ENCODE data around the gene HNRNPLL. TPM values are rescaled to one million over a fixed set of nuclear protein-coding genes. Genes with fewer than 3 reads are reported as not detected.

Gene HNRNPLL
- total RNA-seq, 3 donors from 2014 or later (not counting 1 experiment from before 2014, with no cell fraction given), result 7.3 to 18.4 (median 8.8) TPM

DNA sequence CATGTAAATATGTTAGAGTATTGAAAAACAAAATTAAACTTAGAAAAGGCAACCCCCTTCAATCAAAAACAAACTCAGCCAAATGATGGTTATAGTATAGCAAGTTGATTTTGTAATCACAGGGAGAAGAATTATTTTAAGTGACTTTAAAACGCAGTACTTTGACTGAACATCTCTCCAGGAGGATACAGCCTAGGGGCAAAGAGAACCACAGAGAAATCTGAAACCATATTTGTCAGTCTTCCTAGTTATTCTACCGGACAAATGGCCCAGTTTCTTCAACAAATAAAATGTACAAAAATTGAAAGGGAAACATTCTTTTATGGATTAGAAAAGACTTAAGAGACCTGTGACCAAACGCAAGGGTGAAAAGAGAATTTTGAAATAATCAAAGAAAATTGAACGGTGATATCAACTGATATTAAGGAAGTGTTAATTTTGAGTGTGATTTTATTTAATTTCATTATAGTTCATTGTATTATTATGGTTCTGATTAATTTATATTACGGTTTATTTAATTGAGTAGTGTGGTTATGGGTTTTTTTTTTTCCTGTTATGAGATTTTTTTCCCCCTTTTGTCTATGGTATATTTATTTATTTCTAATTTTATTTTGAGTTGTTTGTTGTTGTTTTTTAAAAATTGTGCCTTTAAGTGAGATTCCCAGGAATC is 75.3 kb downstream of the HNRNPLL start:
- ATAC-seq, result no peak
- no peak for DNase-seq
- no peak overlapping the region for H3K4me3 Mint-ChIP-seq
- Histone ChIP-seq H3K27ac (ENCODE audit: low read length) (no peak overlapping the region), H3K4me1 (ENCODE audit: control insufficient read depth, insufficient read depth, low read length) (no peaks in the 10 kb centered on the region), H3K4me3 (ENCODE audit: low read length) (no peak overlapping the region), H3K27me3 (ENCODE audit: control insufficient read depth, insufficient read depth, low read length) (peaks cover 12% of the 10 kb centered on the region), H3K36me3 (ENCODE audit: control insufficient read depth, insufficient read depth, low read length) (no peaks in the 10 kb centered on the region), H3K9me3 (ENCODE audit: control insufficient read depth, insufficient read depth, low read length) (no peaks in the 10 kb centered on the region)
- H3K27me3 Mint-ChIP-seq (ENCODE audit: low read depth in 2 of 2), result peaks cover 33 to 49% of the 10 kb centered on the region in 2 donors
- no peaks in the 10 kb centered on the region for H3K36me3 Mint-ChIP-seq
- intact Hi-C loops (cut with micrococcal nuclease), result no loop called here
- TF ChIP-seq, protein P1, sequence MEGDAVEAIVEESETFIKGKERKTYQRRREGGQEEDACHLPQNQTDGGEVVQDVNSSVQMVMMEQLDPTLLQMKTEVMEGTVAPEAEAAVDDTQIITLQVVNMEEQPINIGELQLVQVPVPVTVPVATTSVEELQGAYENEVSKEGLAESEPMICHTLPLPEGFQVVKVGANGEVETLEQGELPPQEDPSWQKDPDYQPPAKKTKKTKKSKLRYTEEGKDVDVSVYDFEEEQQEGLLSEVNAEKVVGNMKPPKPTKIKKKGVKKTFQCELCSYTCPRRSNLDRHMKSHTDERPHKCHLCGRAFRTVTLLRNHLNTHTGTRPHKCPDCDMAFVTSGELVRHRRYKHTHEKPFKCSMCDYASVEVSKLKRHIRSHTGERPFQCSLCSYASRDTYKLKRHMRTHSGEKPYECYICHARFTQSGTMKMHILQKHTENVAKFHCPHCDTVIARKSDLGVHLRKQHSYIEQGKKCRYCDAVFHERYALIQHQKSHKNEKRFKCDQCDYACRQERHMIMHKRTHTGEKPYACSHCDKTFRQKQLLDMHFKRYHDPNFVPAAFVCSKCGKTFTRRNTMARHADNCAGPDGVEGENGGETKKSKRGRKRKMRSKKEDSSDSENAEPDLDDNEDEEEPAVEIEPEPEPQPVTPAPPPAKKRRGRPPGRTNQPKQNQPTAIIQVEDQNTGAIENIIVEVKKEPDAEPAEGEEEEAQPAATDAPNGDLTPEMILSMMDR (IDR thresholded peaks at IDR 0.05), result no peak
- no peaks in the 10 kb centered on the region for H3K4me1 Mint-ChIP-seq
- no peaks in the 10 kb centered on the region for H3K9me3 Mint-ChIP-seq
- no peak overlapping the region for H3K27ac Mint-ChIP-seq
- 93% methylated on average over 3 of the region's 5 CpGs for WGBS (ENCODE audit: insufficient coverage)

DNA sequence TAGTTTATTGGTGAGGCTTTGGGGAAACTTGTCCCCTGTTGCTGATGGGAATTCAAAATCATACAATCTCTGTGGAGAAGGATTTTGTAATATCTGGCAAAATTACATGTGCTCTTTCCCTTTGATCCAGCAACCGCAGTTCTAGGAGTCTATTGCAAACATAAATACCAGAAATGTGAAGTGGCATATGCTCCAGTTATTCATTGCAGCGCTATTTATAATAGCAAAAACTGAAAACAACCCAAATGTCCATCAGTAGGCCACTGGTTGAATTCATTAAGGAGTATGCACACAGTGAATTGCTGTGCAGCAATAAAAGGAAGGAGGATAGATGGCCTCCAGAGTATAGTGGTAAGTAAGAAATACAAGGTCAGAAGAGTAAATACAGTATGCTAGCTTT is 76.5 kb downstream of the HNRNPLL start:
- Histone ChIP-seq H3K36me3 (ENCODE audit: control insufficient read depth, insufficient read depth, low read length) (no peaks in the 10 kb centered on the region), H3K27me3 (ENCODE audit: control insufficient read depth, insufficient read depth, low read length) (peaks cover 12% of the 10 kb centered on the region), H3K27ac (ENCODE audit: low read length) (no peak overlapping the region), H3K4me1 (ENCODE audit: control insufficient read depth, insufficient read depth, low read length) (no peaks in the 10 kb centered on the region), H3K4me3 (ENCODE audit: low read length) (no peak overlapping the region), H3K9me3 (ENCODE audit: control insufficient read depth, insufficient read depth, low read length) (no peaks in the 10 kb centered on the region)
- TF ChIP-seq, protein P1 (IDR thresholded peaks at IDR 0.05), result no peak
- Mint-ChIP-seq H3K4me3 (no peak overlapping the region), H3K36me3 (no peaks in the 10 kb centered on the region), H3K4me1 (no peaks in the 10 kb centered on the region), H3K27ac (no peak overlapping the region), H3K9me3 (no peaks in the 10 kb centered on the region), H3K27me3 (ENCODE audit: low read depth in 2 of 2) (peaks cover 30 to 52% of the 10 kb centered on the region in 2 donors)
- ATAC-seq (no peak), DNase-seq (no peak)
- WGBS (ENCODE audit: insufficient coverage), result 95% methylated on average over 2 of the region's 2 CpGs
- intact Hi-C loops (cut with micrococcal nuclease), result no loop called here

DNA sequence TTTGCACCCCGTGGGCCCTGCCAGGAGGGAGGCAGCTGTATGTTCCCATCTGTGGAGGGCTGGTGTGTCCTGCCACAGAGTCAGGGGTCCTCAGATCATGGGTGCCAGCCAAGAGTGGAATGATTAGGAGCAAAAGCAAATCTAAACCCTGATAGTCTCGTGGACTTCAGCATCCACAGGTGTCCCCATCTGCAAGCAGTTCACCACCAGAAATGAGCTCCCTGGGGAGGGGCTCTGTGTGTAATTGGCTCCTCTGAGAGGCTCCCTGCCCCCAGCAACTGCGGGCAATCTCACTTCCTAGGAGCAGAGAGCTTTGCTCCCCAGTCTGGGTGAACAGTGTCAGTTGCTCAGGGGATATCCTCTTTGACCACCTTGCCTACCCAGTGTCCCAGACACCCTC is 78.1 kb downstream of the HNRNPLL start:
- 63% methylated on average over 3 of the region's 3 CpGs for WGBS (ENCODE audit: insufficient coverage)
- Histone ChIP-seq H3K4me3 (ENCODE audit: low read length) (no peak overlapping the region), H3K4me1 (ENCODE audit: control insufficient read depth, insufficient read depth, low read length) (no peaks in the 10 kb centered on the region), H3K27me3 (ENCODE audit: control insufficient read depth, insufficient read depth, low read length) (peaks cover 12% of the 10 kb centered on the region), H3K9me3 (ENCODE audit: control insufficient read depth, insufficient read depth, low read length) (no peaks in the 10 kb centered on the region), H3K36me3 (ENCODE audit: control insufficient read depth, insufficient read depth, low read length) (no peaks in the 10 kb centered on the region), H3K27ac (ENCODE audit: low read length) (no peak overlapping the region)
- H3K27ac Mint-ChIP-seq, result no peak overlapping the region
- no peak overlapping the region for H3K4me3 Mint-ChIP-seq
- H3K27me3 Mint-ChIP-seq (ENCODE audit: low read depth in 2 of 2), result peaks cover 23 to 42% of the 10 kb centered on the region in 2 donors
- TF ChIP-seq, protein P1 (IDR thresholded peaks at IDR 0.05), result no peak
- no peaks in the 10 kb centered on the region for H3K4me1 Mint-ChIP-seq
- ATAC-seq (no peak), DNase-seq (no peak)
- H3K36me3 Mint-ChIP-seq, result no peaks in the 10 kb centered on the region
- H3K9me3 Mint-ChIP-seq, result no peaks in the 10 kb centered on the region
- intact Hi-C loops (cut with micrococcal nuclease), result no loop called here
